Endothelial cell of umbilical vein (primary cell): ENCODE data around the gene SERPINA6. TPM values are rescaled to one million over a fixed set of nuclear protein-coding genes. Genes with fewer than 3 reads are reported as not detected.
"Not testable (repeated sequence)": the region's sequence is repeated elsewhere in the genome, so short reads cannot be mapped to it uniquely, and the experiment has no call there.

Source experiments
- BruUV-seq: library from RNA; stranded (reverse); fragments of 400-500 nt; replicated peaks from 2 replicates; lab custom pipeline; 2021; lab: Mats Ljungman, UMichigan
- CTCF ChIA-PET: fragments of 300-600, 350-600 bp; sonication (Branson Sonifier 250); formaldehyde crosslinking; loops from one replicate; lab custom pipeline; 2021; ENCODE audit warnings: antibody characterized with exemption, inconsistent platforms; lab: Charles Lee
- POLR2A ChIA-PET: fragments of 300-600, 350-600 bp; sonication (Branson Sonifier 250); formaldehyde crosslinking; loops from one replicate; lab custom pipeline; 2021; ENCODE audit warnings: antibody characterized with exemption, inconsistent platforms; lab: Charles Lee
- DNase-seq: peaks from one replicate; pipeline ENCODE4 v3.0.0-alpha.2; 2011; ENCODE audit warnings: low read depth, low spot score
- FAIRE-seq: peaks from 2 replicates; lab custom pipeline; 2011; peaks lifted over from hg19 to GRCh38; lab: Jason Lieb, UNC
- H2AFZ ChIP-seq: 2 replicates; pipeline ENCODE4 v1.6.0; 2012; ENCODE audit warnings: low read depth, low read length, control low read depth, inconsistent platforms
- H3K27ac ChIP-seq: 2 replicates; pipeline ENCODE4 v1.5.1; 2011; ENCODE audit warnings: low read depth, mild to moderate bottlenecking, control low read depth, low read length, moderate library complexity; ENCODE audit not compliant: insufficient read depth
- H3K27me3 ChIP-seq, 2 experiments: 2 replicates each; pipeline versions ENCODE4 v1.6.0 to v1.6.1; 2011; ENCODE audit warnings: low read length in 2 of 2, mixed read lengths in 1 of 2; ENCODE audit not compliant: control insufficient read depth in 2 of 2, insufficient read depth in 2 of 2
- H3K36me3 ChIP-seq, 2 experiments: 2 replicates in 1 of 2; 3 replicates in 1 of 2; pipeline ENCODE4 v1.5.1; 2011; ENCODE audit warnings: low read length in 2 of 2, mild to moderate bottlenecking in 1 of 2, moderate library complexity in 1 of 2; ENCODE audit not compliant: control insufficient read depth in 2 of 2, insufficient read depth in 2 of 2; ENCODE audit errors: extremely low read depth in 1 of 2
- H3K4me1 ChIP-seq: 3 replicates; pipeline ENCODE4 v1.5.1; 2011; ENCODE audit warnings: mild to moderate bottlenecking, low read length; ENCODE audit not compliant: control insufficient read depth, insufficient read depth; ENCODE audit errors: extremely low read depth
- H3K4me2 ChIP-seq: 2 replicates; pipeline ENCODE4 v1.6.1; 2011; ENCODE audit warnings: low read length, control low read depth, mixed read lengths; ENCODE audit not compliant: insufficient read depth
- H3K4me3 ChIP-seq, 3 experiments: fragments of 200-600 bp in 1 of 3; sonication (generic), shearing (Covaris generic) in 1 of 3; replicated peaks in 1 of 3; 2 replicates each; pipeline ENCODE4 v1.5.1; 2011 to 2016; ENCODE audit warnings: control low read depth in 3 of 3, low read length in 3 of 3, mild to moderate bottlenecking in 2 of 3, inconsistent platforms in 1 of 3, low read depth in 1 of 3, moderate library complexity in 1 of 3; ENCODE audit not compliant: insufficient read depth in 1 of 3
- H3K79me2 ChIP-seq: 2 replicates; pipeline ENCODE4 v1.6.0; 2012; ENCODE audit warnings: low read length, inconsistent platforms; ENCODE audit not compliant: control insufficient read depth, insufficient read depth
- H3K9ac ChIP-seq: replicated peaks from 2 replicates; pipeline ENCODE3; 2011; ENCODE audit warnings: low read length, control low read depth; ENCODE audit not compliant: insufficient read depth; ENCODE audit errors: extremely low read depth
- H3K9me1 ChIP-seq: replicated peaks from 3 replicates; pipeline ENCODE4 v1.6.0; 2011; ENCODE audit warnings: mild to moderate bottlenecking, low read length; ENCODE audit not compliant: control insufficient read depth, insufficient read depth; ENCODE audit errors: extremely low read depth
- H3K9me3 ChIP-seq: replicated peaks from 2 replicates; pipeline ENCODE4 v1.5.1; 2012; ENCODE audit warnings: low read length, inconsistent platforms; ENCODE audit not compliant: control insufficient read depth, insufficient read depth
- H4K20me1 ChIP-seq: replicated peaks from 2 replicates; pipeline ENCODE3; 2011; ENCODE audit warnings: mild to moderate bottlenecking, low read length; ENCODE audit not compliant: control insufficient read depth, insufficient read depth; ENCODE audit errors: extremely low read depth
- CTCF ChIP-seq, 2 donors: IDR thresholded peaks; 1 replicate in 1 of 2; 2 replicates in 1 of 2; pipeline ENCODE4 v1.5.1; 2011; ENCODE audit warnings: low read length in 2 of 2, mild to moderate bottlenecking in 2 of 2, moderate library complexity in 2 of 2, control low read depth in 1 of 2, inconsistent platforms in 1 of 2, low read depth in 1 of 2; ENCODE audit not compliant: insufficient read depth in 1 of 2; ENCODE audit errors: extremely low read depth in 1 of 2
- EZH2 ChIP-seq: IDR thresholded peaks from 2 replicates; pipeline ENCODE4 v1.6.1; 2012; ENCODE audit warnings: borderline replicate concordance, low read depth, mild to moderate bottlenecking, moderate library complexity, low read length, inconsistent platforms; ENCODE audit not compliant: severe bottlenecking
- FOS ChIP-seq: IDR thresholded peaks from 2 replicates; pipeline ENCODE4 v1.6.1; 2011; ENCODE audit warnings: mild to moderate bottlenecking, low read length, moderate library complexity, borderline replicate concordance; ENCODE audit not compliant: insufficient read depth
- GATA2 ChIP-seq: IDR thresholded peaks from 2 replicates; pipeline ENCODE4 v1.7.0; 2011; ENCODE audit warnings: low read depth, mild to moderate bottlenecking, moderate library complexity, mixed read lengths, low read length; ENCODE audit not compliant: insufficient read length, insufficient read depth
- JUN ChIP-seq: IDR thresholded peaks from 2 replicates; pipeline ENCODE4 v1.6.1; 2011; ENCODE audit warnings: borderline replicate concordance, low read depth; ENCODE audit not compliant: insufficient read length, insufficient read depth
- MAX ChIP-seq: IDR thresholded peaks from 2 replicates; pipeline ENCODE4 v1.6.1; 2011; ENCODE audit not compliant: insufficient read depth, insufficient read length
- MYC ChIP-seq: IDR thresholded peaks from one replicate; pipeline ENCODE4 v1.6.1; 2011; ENCODE audit warnings: mild to moderate bottlenecking, low read depth, low read length
- POLR2A ChIP-seq: IDR thresholded peaks from 2 replicates; pipeline ENCODE4 v1.6.1; 2012; ENCODE audit warnings: low read depth, mild to moderate bottlenecking, control low read depth, low read length
- POLR2AphosphoS5 ChIP-seq: IDR thresholded peaks from 2 replicates; pipeline ENCODE4 v1.6.1; 2012; ENCODE audit warnings: low read depth, mild to moderate bottlenecking, control low read depth, low read length, moderate library complexity; ENCODE audit not compliant: insufficient read depth
- dilution Hi-C: fragments of 300-500 bp; cut with MboI; formaldehyde crosslinking; loops from one replicate; pipeline ENCODE4 v1.15.0; 2019; ENCODE audit warnings: low sequenced_read_pairs; ENCODE audit not compliant: extremely low pct_ligation_motif_present
- intact Hi-C: fragments of 100-400 bp; cut with micrococcal nuclease; formaldehyde crosslinking; loops from one replicate; pipeline ENCODE4 v1.10.0; 2022
- polyA plus RNA-seq, 4 experiments: library from polyadenylated mRNA; depleted of rRNA in 3 of 4; stranded (reverse) in 3 of 4; unstranded in 1 of 4; fragments of >200 nt; gene quantifications; 2 replicates each; pipeline versions ENCODE4 v1.2.1 to v1.2.3, GENCODE V29; 2011 to 2012; ENCODE audit warnings: missing spikeins in 1 of 4
- total RNA-seq: library from RNA; stranded (reverse); gene quantifications from 2 replicates; pipeline ENCODE4 v1.2.3, GENCODE V29; 2021

The SERPINA6 gene
- total and polyA plus RNA-seq, 2 donors (not counting 3 experiments of a cell fraction or from before 2014, with no cell fraction given), result not detected

GRCh38 chr14:94267352-94267751 is 55.8 kb downstream of the SERPINA6 start:
- dilution Hi-C loops (loop anchor here (10.0 kb wide), 1 partner anchor 53 kb away; no protein-coding TSS in a partner anchor), intact Hi-C loops (no loop called here)
- ChIA-PET POLR2A (no interaction called here), CTCF (no interaction called here)
- H3K9me3 ChIP-seq, result no peaks in the 10 kb centered on the region
- DNase-seq (no peak), FAIRE-seq (no peak)
- no TSS peak for BruUV-seq
- H2AFZ ChIP-seq, result no peak overlapping the region
- H3K9me1 ChIP-seq, result no peaks in the 10 kb centered on the region
- H3K79me2 ChIP-seq, result no peaks in the 10 kb centered on the region
- TF ChIP-seq FOS (no peak), CTCF (IDR thresholded peaks at IDR 0.05; ENCODE audit: extremely low read depth in 1 of 2, insufficient read depth in 1 of 2, low read depth in 1 of 2, low read length in 2 of 2) (no peak), JUN (no peak), EZH2 (no peak), POLR2A (no peak), GATA2 (no peak), MAX (no peak), MYC (no peak), POLR2AphosphoS5 (no peak)
- H3K4me1 ChIP-seq, result no peaks in the 10 kb centered on the region
- no peaks in the 10 kb centered on the region for H3K36me3 ChIP-seq
- H3K4me2 ChIP-seq, result no peak overlapping the region
- H3K4me3 ChIP-seq, result no peak overlapping the region
- no peak overlapping the region for H3K9ac ChIP-seq
- H3K27ac ChIP-seq, result no peak overlapping the region
- no peaks in the 10 kb centered on the region for H4K20me1 ChIP-seq
- no peaks in the 10 kb centered on the region for H3K27me3 ChIP-seq

- FAIRE-seq, H3K36me3 ChIP-seq, H3K4me1 ChIP-seq, POLR2A ChIA-PET, H3K27me3 ChIP-seq, DNase-seq, BruUV-seq, H3K9me1 ChIP-seq, H3K4me2 ChIP-seq, CTCF ChIA-PET, H4K20me1 ChIP-seq, H2AFZ ChIP-seq, intact Hi-C loops, H3K4me3 ChIP-seq, H3K9ac ChIP-seq, H3K79me2 ChIP-seq, H3K27ac ChIP-seq, H3K9me3 ChIP-seq: not testable (repeated sequence)
- dilution Hi-C loops, result loop anchor here (10.0 kb wide), 1 partner anchor 49 kb away; no protein-coding TSS in a partner anchor
Measured at GRCh38 chr14:94264195-94264594, 58.9 kb downstream of the SERPINA6 start.
